Immature natural killer cell (primary cell): ENCODE data around the gene PPL. TPM values are rescaled to one million over a fixed set of nuclear protein-coding genes. Genes with fewer than 3 reads are reported as not detected.

Experiments used
- DNase-seq, 3 donors: peaks; one replicate each; pipeline ENCODE4 v3.0.0; 2022; ENCODE audit warnings: mixed read lengths in 1 of 3
- H3K27ac Mint-ChIP-seq, 6 donors: one replicate each; pipeline ENCODE4 v1.8.0; 2020; ENCODE audit warnings: mixed read lengths in 6 of 6, mild to moderate bottlenecking in 5 of 6, inconsistent platforms in 4 of 6, moderate library complexity in 3 of 6
- H3K27me3 Mint-ChIP-seq, 3 donors: one replicate each; pipeline ENCODE4 v1.8.0; 2020 to 2021; ENCODE audit warnings: low read depth in 3 of 3, mild to moderate bottlenecking in 3 of 3, mixed read lengths in 3 of 3, moderate library complexity in 3 of 3, inconsistent platforms in 1 of 3
- H3K36me3 Mint-ChIP-seq, 3 donors: one replicate each; pipeline ENCODE4 v1.8.0; 2020; ENCODE audit warnings: mixed read lengths in 3 of 3, inconsistent platforms in 2 of 3, mild to moderate bottlenecking in 2 of 3
- H3K4me1 Mint-ChIP-seq, 2 donors: one replicate each; pipeline ENCODE4 v1.8.0; 2020; ENCODE audit warnings: inconsistent platforms in 2 of 2, mild to moderate bottlenecking in 2 of 2, mixed read lengths in 2 of 2, moderate library complexity in 1 of 2
- H3K4me3 Mint-ChIP-seq, 5 donors: one replicate each; pipeline ENCODE4 v1.8.0; 2020; ENCODE audit warnings: mild to moderate bottlenecking in 5 of 5, mixed read lengths in 5 of 5, inconsistent platforms in 3 of 5, moderate library complexity in 3 of 5
- H3K9me3 Mint-ChIP-seq, 6 donors: one replicate each; pipeline ENCODE4 v1.8.0; 2020; ENCODE audit warnings: mild to moderate bottlenecking in 6 of 6, mixed read lengths in 6 of 6, inconsistent platforms in 4 of 6, moderate library complexity in 3 of 6
- polyA plus RNA-seq, 3 donors: library from polyadenylated mRNA; unstranded; fragments of 300-500 nt; fragmentation: Illumina TruSeq; gene quantifications; one replicate each; pipeline ENCODE4 v1.2.3, GENCODE V29; 2021

PPL gene
- polyA plus RNA-seq, 3 donors from 2014 or later: 0.03 to 0.43 TPM; not detected in 1

DNA sequence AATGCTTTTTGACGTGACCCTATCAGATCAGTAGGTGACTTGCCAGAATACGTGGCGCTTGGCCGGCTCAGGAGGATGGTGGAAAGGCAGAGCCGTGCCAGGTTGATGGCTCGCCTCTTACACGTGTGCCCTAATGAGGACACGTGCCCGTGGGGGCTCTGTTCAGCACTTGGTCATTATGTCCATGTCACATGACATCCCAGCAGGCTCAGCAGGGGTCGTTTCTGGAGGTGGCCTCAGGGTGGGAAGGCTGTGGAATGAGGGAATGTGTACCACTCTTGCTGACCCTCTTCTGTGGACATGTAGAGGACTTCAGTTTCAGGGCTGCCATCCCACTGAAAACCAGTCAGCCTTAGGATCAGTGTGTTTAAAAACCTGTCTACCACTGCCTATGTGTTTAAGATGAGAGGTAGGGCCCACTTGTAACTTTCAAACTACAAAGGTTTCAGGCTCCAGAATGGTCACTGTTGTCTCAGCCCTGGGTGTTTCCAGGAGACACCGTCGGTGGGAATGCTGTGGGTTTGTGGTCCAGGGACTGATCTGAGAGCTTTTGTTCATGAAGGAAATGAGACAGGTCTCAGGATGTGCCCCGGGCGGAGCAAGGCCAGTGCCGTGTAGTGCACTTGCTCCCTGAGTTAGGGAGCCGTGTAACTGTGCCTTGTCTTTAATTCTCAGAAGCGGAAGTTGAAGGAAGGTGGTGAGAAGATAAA lies 77.6 kb downstream of the PPL start:
- DNase-seq: no peak
- H3K36me3 Mint-ChIP-seq: peaks cover 8 to 63% (median 24%) of the 10 kb centered on the region in 3 donors
- peak overlapping the region in 1 of 6 donors; percentile 13 for H3K27ac Mint-ChIP-seq
- H3K4me1 Mint-ChIP-seq: peaks cover 6 to 23% of the 10 kb centered on the region in 2 donors
- H3K27me3 Mint-ChIP-seq: peaks cover 2 to 5% (median 2%) of the 10 kb centered on the region in 3 donors
- no peaks in the 10 kb centered on the region for H3K9me3 Mint-ChIP-seq
- H3K4me3 Mint-ChIP-seq: no peak overlapping the region

DNA sequence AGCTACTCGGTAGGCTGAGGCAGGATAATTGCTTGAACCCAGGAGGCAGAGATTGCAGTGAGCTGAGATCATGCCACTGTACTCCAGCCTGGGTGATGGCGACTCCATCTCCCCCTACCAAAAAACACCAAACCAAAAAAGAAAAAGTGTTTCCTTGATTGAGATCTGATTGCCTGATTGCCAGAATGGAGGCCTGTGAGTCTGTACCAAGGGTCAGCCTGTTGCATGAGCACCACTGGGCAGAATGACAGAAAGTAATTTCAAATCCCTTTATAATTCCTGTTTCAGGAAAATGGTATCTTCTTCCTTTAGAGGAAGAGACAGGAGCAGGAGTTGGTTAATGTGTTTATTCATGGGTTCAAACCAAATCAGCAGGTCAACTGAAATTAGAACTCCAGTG lies 81.1 kb downstream of the PPL start:
- H3K4me3 Mint-ChIP-seq: no peak overlapping the region
- no peak for DNase-seq
- H3K27me3 Mint-ChIP-seq: peaks cover 2 to 7% (median 2%) of the 10 kb centered on the region in 3 donors
- no peaks in the 10 kb centered on the region for H3K9me3 Mint-ChIP-seq
- H3K27ac Mint-ChIP-seq: no peak overlapping the region
- H3K36me3 Mint-ChIP-seq: peaks cover 8 to 46% (median 24%) of the 10 kb centered on the region in 3 donors
- H3K4me1 Mint-ChIP-seq: peaks cover 14 to 24% of the 10 kb centered on the region in 2 donors

DNA sequence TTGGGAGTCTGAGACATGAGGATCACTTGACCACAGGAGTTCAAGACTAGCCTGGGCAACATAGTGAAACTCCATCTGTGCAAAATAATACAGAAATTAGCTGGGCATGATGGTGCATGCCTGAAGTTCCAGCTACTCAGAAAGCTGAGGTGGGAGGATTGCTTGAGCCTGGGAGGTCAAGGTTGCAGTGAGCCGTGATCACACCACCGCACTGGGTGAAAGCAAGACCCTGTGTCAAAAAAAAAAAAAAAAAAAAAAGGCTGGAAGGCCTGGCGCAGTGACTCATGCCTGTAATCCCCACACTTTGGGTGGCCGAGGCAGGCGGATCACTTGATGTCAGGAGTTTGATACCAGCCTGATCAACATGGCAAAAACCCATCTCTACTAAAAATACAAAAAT lies 81.6 kb downstream of the PPL start:
- no peaks in the 10 kb centered on the region for H3K9me3 Mint-ChIP-seq
- H3K4me3 Mint-ChIP-seq: no peak overlapping the region
- H3K4me1 Mint-ChIP-seq: peaks cover 19 to 29% of the 10 kb centered on the region in 2 donors
- H3K27ac Mint-ChIP-seq: no peak overlapping the region
- peaks cover 4 to 44% (median 22%) of the 10 kb centered on the region in 3 donors for H3K36me3 Mint-ChIP-seq
- DNase-seq: no peak
- peaks cover 2 to 7% (median 2%) of the 10 kb centered on the region in 3 donors for H3K27me3 Mint-ChIP-seq

DNA sequence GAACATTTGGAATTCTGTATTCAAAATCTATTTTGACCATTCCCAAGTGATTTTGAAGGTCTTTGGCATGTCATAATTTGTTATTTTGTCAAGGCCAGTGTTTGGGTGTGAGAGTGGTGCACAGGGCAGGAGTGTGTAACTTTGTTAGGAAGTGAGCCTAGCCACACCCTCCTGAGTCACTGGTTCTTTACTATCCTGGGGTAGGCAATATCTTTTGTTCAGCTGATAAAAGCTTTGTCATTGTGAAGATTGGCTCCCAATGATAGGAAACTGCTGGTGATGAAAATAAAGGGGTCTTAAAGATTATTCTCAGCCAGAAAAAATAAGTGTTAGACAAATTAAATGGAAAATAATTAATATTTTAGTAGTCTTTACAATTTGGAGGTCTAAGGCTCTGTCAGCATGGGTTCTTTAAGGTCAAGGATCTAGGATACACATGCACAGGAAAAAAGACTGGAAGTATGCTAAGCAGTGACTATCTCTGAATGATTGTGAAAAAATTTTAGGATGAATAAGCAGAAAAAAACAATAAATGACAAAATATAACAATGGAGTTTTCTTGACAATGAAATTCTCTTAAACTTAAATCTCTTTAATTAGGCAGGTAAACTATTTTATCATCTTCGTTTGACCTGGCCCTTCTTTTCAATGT lies 84.6 kb downstream of the PPL start:
- peaks cover 0 to 7% (median 0%) of the 10 kb centered on the region in 3 donors for H3K27me3 Mint-ChIP-seq
- peak overlapping the region in 2 of 6 donors; percentile 4 to 15 for H3K27ac Mint-ChIP-seq
- H3K4me1 Mint-ChIP-seq: peaks cover 43 to 54% of the 10 kb centered on the region in 2 donors
- no peak overlapping the region for H3K4me3 Mint-ChIP-seq
- H3K9me3 Mint-ChIP-seq: no peaks in the 10 kb centered on the region
- DNase-seq: no peak
- peaks cover 0 to 17% (median 0%) of the 10 kb centered on the region in 3 donors for H3K36me3 Mint-ChIP-seq

DNA sequence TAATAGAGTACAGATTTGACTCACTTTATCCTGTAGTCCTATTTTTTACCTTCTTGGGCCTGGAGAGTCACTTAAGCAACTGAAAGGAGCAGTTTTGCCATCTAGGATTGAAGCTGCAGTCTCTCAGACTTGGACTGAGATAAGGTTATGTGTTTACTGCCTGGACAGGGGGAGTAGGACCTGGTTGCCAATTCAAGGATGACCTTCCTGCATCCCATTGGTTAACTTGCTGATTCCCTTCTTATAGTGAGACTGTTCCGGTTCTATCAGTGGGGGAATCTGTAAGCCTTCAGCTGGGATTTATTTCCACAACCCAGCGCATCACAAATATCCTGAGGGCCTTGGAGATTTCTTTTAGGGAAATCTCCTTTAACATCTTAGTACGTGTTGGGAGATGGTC lies 86.7 kb downstream of the PPL start:
- Mint-ChIP-seq H3K4me3 (peak overlapping the region in 4 of 5 donors; percentile 13 to 96 (median 38)), H3K27ac (peak overlapping the region in 2 of 6 donors; percentile 25 to 69), H3K9me3 (no peaks in the 10 kb centered on the region), H3K27me3 (peaks cover 2 to 19% (median 6%) of the 10 kb centered on the region in 3 donors), H3K4me1 (peaks cover 57 to 68% of the 10 kb centered on the region in 2 donors), H3K36me3 (peaks cover 0 to 7% (median 0%) of the 10 kb centered on the region in 3 donors)
- no peak for DNase-seq

DNA sequence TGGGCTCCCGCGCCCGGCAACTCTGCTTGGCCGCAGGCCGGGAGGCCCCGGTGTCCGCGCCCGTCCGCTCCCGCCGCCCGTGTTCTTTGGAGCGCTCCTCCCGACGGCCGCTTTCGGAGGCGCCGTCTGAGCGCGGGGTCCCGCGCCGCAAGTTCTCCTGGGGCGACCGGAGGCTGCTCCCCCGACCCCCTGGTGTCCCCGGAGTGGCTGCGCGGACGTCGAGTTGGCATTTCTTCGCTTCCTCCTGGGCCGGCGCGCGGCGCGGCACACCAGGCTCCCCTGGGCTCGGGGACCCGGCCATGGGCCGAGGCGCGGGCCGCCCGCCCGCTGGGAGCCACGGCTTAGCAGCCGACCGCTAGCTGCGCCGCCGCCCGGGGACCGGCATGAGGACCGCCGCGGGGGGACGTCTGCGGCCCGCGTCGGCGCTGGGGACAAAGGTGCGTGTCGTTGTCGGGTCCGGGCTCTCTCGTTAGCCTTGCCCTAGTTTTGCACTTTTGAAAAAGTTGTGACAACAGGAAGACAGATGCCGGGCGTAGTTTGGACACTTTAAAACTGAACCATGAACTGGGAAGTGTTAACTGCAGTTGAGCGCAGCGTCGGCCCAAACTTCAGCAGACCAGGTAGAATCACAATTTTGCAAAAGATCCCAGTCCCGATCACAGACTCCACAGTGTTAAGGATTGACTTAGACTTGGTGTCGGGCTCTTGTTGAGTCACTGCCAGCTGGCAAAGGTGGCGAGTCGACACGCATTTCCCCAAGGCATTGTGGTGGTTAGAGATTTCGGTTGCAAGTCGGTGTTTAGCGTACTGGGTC lies 89.0 kb downstream of the PPL start:
- Mint-ChIP-seq H3K4me3 (peak overlapping the region; percentile 90 to 96 (median 92)), H3K27me3 (peaks cover 2 to 19% (median 6%) of the 10 kb centered on the region in 3 donors), H3K9me3 (no peaks in the 10 kb centered on the region), H3K4me1 (peaks cover 58 to 74% of the 10 kb centered on the region in 2 donors), H3K27ac (peak overlapping the region; percentile 82 to 96 (median 94)), H3K36me3 (peaks cover 0 to 13% (median 0%) of the 10 kb centered on the region in 3 donors)
- DNase-seq: peak in 2 of 3 donors; percentile 51 to 53

DNA sequence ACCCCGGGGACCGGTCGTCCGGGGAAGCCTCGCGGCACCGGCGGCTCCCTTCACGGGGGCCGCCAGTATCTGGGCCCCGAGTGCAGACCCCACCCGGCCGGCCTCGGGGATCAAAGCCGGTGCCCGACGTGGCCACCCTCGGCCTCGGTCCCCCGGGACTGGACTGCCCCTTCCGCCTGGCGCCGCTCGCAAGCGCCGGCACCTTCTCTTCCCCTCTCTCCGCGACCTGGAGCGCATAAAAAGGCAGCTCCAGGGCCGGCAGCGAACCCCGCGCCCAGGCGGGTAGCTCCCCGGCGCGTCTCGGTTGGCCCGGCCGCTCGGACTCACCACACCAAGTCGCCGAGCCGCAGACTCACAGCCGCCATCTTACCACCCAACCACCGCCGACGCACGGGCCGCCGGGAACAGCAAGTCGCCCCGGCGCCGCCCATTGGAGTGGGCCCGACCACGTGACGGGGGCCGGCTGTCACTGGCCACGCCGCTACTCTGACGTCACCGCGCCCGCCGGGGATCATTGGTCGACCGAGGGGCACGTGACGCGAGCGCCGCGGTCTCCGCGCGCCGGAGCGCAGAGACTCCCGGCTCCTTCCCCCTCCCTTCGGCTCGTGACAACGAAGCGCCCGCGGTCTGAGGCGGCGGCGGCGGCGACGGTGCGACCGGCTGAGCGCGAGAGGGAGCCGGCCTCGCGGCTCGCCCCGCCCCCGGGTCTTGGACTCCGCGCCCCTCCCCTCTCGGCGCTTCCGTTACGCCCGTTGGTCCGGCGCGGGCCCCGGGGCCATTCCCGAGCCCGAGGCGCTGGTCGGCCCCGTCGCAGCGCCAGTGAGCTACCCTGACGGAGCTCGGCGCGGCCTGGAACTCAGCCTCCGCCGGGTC lies 89.8 kb downstream of the PPL start, which contains the start of the genes GLYR1 and UBN1:
GLYR1 (minus strand) TSS at position 388 of the 873 bp plus-strand sequence; CDS start at position 365, 23 bp downstream.
UBN1 (plus strand) TSS at position 581 of the 873 bp plus-strand sequence. CDS start 5,437 bp downstream, outside the sequence.
- H3K27ac Mint-ChIP-seq: peak within 1 kb of the TSS; percentile 84 to 96 (median 94)
- H3K4me1 Mint-ChIP-seq: peaks cover 56 to 68% of the 10 kb centered on the region in 2 donors
- peak within 1 kb of the TSS; percentile 90 to 96 (median 92) for H3K4me3 Mint-ChIP-seq
- H3K27me3 Mint-ChIP-seq: peaks cover 2 to 18% (median 6%) of the 10 kb centered on the region in 3 donors
- peak; percentile 99 for DNase-seq
- peaks cover 0 to 13% (median 0%) of the 10 kb centered on the region in 3 donors for H3K36me3 Mint-ChIP-seq
- no peaks in the 10 kb centered on the region for H3K9me3 Mint-ChIP-seq

DNA sequence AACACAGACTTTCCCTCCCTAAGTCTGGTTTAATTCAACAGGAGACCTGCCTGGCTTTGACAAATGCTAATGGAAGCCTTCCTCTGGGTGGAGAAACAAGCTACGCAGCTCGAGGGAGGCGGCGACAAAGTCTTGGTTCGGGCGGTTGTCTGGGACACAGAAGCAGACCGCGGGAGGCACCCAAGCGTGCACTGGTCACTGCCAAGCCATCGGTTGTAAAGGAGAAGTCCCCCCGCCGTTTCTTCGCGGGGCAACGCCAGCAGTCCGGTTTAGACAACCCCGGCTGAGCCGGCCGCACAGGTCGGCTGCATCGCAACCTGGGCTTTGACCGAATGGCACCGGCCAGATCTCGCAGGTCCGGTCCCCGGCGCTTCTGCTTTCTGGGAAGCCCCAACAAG lies 90.4 kb downstream of the PPL start:
- no peaks in the 10 kb centered on the region for H3K9me3 Mint-ChIP-seq
- H3K36me3 Mint-ChIP-seq: peaks cover 0 to 13% (median 0%) of the 10 kb centered on the region in 3 donors
- peak; percentile 29 to 43 (median 40) for DNase-seq
- peak overlapping the region; percentile 83 to 88 (median 85) for H3K4me3 Mint-ChIP-seq
- H3K27me3 Mint-ChIP-seq: peaks cover 2 to 17% (median 6%) of the 10 kb centered on the region in 3 donors
- H3K4me1 Mint-ChIP-seq: peaks cover 50 to 61% of the 10 kb centered on the region in 2 donors
- H3K27ac Mint-ChIP-seq: peak overlapping the region; percentile 77 to 92 (median 90)

DNA sequence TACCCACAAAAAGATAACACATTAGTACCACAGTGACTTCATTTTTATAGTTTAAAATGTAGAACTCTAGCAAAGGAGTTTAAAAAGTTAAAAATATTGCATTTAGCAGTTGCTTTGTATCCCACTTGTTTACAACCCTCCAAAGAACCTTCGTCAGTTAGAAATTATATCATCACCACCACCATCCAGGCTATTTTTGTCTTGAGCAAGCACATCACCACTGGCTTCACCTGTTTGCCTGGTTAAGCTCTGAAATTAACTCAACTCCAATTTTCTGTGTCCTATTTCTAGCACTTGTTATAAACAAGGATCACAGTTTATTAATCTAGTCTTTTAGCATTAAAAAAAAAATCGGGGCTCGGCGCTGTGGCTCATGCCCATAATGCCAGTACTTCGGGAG lies 96.0 kb downstream of the PPL start:
- H3K4me3 Mint-ChIP-seq: no peak overlapping the region
- no peak overlapping the region for H3K27ac Mint-ChIP-seq
- H3K4me1 Mint-ChIP-seq: peaks cover 9 to 48% of the 10 kb centered on the region in 2 donors
- peaks cover 0 to 45% (median 8%) of the 10 kb centered on the region in 3 donors for H3K36me3 Mint-ChIP-seq
- DNase-seq: no peak
- no peaks in the 10 kb centered on the region for H3K9me3 Mint-ChIP-seq
- H3K27me3 Mint-ChIP-seq: peaks cover 1 to 2% (median 2%) of the 10 kb centered on the region in 3 donors

DNA sequence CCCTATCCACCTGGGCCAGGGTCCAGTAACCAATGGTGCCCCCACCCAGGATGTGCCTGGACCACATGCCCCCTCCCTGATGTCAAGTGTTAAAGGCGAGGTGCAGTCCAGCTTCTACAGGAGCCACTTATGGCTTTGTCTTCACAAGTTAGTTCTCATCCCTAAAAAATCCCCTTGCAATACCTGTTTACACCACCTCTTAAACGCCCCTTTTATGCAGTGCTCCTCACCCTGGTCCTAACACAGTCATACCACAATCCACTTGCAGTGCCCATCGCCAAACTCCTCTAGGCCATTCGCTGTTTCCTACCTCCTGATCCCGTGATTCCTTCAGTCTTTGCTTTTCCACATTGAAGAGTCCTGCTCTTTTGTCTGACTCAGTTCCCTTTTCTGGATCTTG lies 97.0 kb downstream of the PPL start:
- Mint-ChIP-seq H3K4me1 (peaks cover 0 to 38% of the 10 kb centered on the region in 2 donors), H3K36me3 (peaks cover 0 to 44% (median 8%) of the 10 kb centered on the region in 3 donors), H3K9me3 (no peaks in the 10 kb centered on the region), H3K27ac (peak overlapping the region in 1 of 6 donors; percentile 8), H3K4me3 (no peak overlapping the region), H3K27me3 (peaks cover 0 to 2% (median 2%) of the 10 kb centered on the region in 3 donors)
- no peak for DNase-seq

DNA sequence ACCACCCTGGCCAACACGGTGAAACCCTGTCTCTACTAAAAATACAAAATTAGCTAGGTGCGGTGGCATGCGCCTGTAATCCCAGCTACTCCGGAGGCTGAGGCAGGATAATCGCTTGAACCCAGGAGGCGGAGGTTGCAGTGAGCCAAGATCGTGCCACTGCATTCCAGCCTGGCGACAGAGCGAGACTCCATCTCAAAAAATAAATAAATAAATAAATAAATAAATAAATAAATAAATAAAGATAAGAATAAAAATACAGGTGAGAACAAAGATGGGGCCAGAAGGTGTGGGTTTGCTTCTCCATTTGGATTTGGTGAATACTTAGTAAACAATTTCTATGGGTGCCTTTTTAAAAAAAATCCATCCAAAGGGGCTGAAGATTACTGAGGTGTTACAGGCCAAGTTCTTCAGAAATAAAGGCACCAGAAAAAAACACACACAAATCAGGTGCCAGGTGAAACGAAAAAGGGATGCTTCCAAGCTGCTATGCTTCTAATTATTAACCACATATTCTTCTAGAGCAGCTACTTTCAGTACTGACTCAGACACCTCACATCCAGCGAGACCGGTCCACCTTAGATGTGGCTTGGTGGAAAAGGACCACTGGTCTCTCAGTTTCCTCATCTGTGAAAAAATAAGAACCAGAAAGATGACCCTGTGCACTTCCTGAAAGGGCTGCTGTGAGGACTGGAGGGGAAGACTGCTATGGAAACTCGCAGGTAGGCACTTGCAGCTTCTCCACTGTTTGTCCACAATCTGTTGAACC lies 99.0 kb downstream of the PPL start:
- H3K9me3 Mint-ChIP-seq: no peaks in the 10 kb centered on the region
- H3K4me3 Mint-ChIP-seq: no peak overlapping the region
- peaks cover 4 to 39% of the 10 kb centered on the region in 2 donors for H3K4me1 Mint-ChIP-seq
- peaks cover 0 to 33% (median 8%) of the 10 kb centered on the region in 3 donors for H3K36me3 Mint-ChIP-seq
- H3K27ac Mint-ChIP-seq: peak overlapping the region in 1 of 6 donors; percentile 37
- DNase-seq: no peak
- peaks cover 0 to 2% (median 2%) of the 10 kb centered on the region in 3 donors for H3K27me3 Mint-ChIP-seq

DNA sequence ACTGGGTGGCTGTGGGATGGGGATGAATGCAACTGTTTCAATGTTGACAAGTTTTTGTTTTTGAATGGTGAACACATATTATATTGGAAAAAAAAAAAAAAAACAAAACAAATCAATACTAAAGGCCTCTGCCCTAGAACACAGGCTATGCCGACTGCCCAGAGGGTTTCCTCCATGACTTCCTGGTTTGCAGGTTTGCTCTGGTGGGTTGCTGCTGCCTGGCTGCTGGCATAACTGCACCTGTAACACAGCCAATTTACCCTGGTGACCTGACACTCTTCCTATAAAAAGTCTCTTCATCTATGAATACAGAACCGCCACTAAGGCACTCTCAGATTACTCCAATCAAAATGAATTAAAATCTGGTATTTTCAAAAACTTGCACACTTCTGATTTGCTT lies 100.2 kb downstream of the PPL start:
- H3K27me3 Mint-ChIP-seq: peaks cover 0 to 2% (median 2%) of the 10 kb centered on the region in 3 donors
- H3K9me3 Mint-ChIP-seq: no peaks in the 10 kb centered on the region
- peak overlapping the region in 2 of 6 donors; percentile 9 to 66 for H3K27ac Mint-ChIP-seq
- H3K4me3 Mint-ChIP-seq: no peak overlapping the region
- no peak for DNase-seq
- peaks cover 6 to 41% (median 13%) of the 10 kb centered on the region in 3 donors for H3K36me3 Mint-ChIP-seq
- peaks cover 7 to 41% of the 10 kb centered on the region in 2 donors for H3K4me1 Mint-ChIP-seq
